NCI-H2196 (cell line): ENCODE data around the gene SETBP1.
A peak's percentile ranks its signal among the peaks of the same experiment; 100 is the strongest.

ENCODE experiments used
- DNase-seq: peaks from one replicate; lab custom pipeline; 2025; ENCODE audit not compliant: unreplicated experiment; lab: John Stamatoyannopoulos, UW

Gene SETBP1

DNA sequence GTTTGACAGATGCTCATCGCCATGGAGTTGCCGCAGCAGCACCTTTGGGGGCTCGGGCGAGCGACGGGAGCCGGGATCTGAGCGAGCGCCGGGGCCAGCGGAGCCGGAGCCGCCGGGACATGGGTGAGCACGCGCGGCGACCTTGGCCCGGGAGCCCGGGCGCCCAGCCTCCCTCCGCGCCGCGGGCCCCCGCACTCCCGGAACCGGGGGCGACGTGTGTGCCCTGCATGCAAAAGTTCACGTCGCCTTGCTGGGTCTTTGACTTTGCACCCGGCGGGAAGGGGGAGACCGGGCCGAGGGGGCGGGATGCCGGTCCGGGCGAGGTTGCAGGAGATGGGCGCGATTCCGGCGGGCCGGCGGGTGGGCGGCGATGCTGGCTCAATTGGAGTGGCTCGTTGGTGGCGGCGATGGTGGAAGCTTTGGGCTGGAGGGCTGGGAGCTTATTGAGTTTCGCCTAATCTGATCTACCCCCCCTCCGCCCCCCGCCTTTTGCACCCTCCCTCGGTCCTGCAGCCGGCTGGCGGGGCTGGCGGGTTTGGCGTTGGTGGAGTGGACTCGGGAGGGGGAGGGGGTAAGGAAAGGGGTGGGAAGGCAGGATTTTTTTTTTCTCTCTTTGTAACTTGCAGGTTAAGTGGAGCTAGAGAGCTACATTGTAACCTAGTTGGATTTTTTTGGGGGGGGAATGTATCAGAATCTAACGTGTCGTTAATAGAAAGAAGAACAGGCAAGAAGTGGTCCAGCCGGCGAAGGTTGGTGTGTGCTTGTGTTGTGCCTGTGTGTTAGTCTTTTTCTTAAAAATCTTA is at the start of gene SETBP1:
TSS of gene SETBP1 (plus strand) at position 616 of the 803 bp plus-strand sequence. CDS start 20,459 bp downstream, outside the sequence.
- DNase-seq: peak; percentile 66

DNA sequence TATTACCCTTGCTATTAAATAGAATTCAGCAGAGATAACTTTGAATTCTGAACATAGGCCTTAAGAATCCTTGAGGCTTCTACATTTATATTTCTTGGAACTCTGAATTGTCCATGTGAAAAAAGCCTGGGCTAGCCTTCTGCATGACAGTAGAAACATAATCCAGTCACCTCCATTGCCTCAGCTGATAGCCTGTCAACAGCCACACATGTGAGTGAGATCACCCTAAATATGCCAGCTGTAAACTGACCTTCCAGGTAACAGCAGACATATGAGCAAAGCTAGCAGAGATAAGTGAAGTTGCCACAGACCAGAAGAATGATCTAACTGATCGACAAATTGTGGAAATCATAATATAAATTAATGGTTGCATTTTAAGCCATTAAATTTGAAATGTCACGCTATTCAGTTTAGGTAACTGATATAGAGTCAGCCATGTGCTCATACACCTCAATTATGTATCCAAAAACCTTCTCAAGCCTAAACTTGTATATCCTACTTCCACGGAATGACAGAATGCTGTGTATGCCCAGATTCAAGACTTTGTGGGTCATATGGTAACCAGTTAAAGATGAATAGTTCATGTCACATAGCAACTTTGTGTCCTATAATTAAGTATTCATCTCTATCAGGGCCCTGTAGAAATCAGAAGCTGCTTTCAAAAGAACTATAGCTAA is 48.1 kb upstream of the SETBP1 start:
- no peak for DNase-seq

DNA sequence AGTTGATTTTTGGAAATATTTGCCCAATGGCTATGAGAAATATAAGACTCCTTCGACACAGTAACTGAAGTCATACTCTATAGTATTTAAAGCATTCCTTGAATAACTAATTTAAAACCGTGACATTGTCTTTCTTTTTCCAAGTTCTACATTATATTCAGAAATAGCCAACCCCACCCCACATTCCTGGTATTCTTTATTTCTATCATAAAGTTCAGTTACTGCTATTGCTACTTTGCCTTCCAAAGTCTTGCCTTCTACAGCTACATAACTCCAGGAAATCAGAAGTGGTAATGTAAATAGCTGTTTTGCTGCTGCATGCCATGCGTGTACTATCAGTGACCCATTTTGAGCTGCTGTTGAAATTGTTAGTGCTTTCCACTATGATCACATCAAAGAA is 45.1 kb upstream of the SETBP1 start:
- no peak for DNase-seq

DNA sequence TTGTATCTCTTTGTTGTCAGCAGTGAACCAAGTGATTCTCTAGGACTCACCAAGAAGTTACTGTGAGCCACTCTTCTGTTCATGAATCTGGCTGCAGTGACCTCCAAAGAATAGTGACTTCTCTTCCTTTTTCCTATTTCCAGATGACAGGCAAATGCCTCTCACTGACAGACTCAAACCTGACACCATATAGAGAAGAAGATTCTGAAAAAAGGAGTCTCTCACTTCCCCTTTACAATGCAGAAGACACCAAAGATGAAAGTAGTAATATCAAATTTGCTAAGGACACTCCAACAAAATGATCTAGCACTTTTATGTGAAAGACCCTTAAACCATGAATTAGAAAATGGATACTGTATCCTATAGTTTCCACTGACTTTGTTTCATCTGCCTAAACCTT is 44.4 kb upstream of the SETBP1 start:
- DNase-seq: no peak

DNA sequence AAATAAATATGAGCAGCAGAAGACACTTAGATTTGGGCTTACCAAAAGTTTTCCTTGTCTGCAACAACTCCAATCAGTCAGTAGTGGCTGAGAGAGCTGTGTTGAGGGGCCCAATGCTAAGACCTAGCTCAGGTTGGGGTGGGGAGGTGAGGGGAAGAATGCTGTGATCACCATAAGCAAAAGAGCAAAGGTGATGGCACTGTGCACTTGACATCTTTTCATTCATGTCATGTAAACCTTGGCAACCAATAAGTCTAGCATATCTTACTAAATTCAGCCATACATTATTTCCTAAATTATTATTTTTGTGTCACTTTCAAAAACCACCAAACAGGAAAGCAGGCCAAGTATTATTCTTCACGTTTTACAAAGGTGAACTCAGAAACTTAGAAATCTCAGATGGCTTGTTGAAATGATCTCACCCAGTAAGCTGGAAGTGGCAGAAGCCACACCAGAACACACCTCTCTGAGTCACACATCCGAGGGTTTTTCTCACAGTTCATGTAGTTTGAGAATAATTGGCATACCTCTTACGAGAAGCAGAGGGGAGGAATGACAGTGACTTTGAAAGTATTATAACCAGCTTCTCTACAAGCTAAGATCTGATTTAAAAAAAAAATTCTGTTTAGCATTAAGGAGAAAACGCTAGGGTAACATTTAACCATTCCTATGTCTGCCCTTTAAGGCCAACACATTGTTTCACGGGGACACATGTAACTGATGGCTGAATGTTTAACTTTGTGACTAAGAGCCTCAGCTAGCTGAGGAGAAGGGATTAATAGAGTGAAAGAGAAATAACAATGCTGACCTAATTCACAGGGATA is 43.3 kb upstream of the SETBP1 start:
- DNase-seq: no peak

DNA sequence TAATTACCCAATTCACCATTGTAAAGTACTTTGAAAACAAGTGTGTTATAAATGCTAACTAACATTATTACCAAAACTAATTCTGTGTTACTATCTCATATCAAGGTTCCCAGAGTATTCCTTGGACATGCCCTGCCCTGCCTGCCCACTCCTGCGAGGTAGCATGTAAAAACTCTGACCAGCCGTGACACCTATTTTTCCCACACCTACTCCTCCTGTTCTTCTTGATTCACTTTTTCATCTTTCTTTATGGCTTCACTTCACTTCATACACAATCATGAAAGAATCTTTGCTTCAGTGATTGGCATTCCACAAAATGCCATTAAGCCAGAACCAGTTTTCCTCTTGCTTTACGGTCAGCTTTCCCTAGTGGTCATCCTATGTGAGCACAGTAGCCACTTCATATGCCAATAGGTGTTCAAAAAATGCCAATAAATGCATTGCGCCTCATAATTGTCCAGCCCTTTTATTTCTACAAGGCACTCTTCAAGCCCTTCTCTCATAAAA is 42.6 kb upstream of the SETBP1 start:
- DNase-seq: no peak

DNA sequence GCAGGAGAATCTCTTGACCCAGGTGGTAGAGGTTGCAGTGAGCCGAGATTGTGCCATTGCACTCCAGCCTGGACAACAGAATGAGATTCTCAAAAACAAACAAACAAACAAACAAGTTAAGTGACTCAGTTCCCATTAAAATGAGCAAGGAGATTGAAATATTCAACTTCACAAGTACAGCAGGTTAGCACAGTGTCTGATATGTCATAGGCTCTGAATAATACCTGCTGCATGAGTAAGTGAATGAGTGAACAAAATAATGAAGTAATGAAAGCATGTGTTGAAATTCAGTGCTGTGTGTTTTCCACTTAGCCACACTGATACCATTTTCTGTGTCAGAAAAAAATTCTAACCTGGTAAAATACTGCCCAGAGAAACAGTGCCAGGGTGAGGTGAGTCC is 41.9 kb upstream of the SETBP1 start:
- no peak for DNase-seq

DNA sequence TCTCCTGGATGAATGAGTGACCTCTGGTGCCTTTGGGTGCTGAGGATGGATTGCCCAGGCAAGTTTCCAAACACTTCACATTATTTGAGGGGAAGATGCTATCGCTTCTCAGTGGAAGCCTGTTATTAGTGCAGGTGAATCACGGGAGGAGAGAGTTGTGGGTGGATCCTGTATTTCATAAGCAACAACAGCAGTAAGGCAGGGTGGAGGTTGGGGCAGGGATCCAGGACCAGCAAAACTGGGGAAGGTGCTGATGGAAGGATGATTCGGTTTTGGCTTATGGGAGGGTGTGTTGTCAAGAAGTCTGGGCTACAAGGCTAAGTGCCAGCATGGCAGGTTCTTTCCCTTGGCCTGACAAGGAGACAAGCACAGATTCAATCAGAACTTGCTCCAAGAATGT is 37.7 kb upstream of the SETBP1 start:
- DNase-seq: no peak

DNA sequence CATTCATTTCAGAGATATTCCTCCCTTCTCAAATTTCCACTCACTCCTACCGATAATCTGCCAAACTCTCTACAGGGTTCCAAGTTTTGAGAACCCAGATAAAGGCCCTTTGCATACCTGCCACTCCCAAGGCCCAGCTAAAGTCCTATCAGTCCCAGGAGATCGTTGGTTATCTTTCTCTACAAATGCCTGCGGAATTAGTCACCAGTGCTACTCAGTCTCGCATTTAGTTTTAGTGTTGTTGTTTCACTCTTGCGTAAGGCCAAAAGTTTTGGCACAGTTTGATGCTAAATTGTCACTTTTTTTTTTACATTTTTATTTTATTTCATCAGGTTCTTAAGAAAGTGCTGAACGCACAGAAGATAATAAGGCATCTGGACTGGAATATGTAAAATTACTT is 29.2 kb upstream of the SETBP1 start:
- DNase-seq: no peak

DNA sequence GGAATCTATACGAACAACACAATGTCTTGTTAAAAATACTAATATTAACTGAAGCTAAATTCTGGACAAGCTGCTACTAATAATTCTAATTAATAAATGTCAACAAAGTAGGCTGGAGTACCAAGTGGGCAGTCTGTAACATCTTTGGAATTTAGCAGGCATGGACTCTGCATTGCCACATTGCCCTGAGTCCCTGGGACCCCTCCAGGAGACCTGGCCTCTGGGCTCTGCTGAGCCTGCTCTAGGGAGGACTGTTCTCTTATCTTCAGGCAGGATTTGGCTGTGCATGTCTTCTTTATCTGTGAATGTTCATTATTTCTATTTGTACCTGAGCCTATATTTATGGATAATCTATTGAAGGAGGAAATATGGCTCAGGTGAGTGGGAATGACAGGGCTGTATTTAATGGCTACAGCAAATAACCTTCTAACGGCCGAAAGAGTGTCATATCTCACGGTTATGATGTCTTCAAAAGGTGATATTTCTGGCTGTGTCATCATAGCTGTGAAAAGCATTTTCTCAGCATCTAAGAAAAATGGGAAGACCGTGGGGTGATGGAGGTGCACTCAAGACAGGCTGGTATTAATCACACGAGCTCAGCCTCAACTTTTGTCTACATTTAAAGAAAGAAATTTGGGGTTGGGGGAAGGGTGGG is 28.6 kb upstream of the SETBP1 start:
- no peak for DNase-seq

DNA sequence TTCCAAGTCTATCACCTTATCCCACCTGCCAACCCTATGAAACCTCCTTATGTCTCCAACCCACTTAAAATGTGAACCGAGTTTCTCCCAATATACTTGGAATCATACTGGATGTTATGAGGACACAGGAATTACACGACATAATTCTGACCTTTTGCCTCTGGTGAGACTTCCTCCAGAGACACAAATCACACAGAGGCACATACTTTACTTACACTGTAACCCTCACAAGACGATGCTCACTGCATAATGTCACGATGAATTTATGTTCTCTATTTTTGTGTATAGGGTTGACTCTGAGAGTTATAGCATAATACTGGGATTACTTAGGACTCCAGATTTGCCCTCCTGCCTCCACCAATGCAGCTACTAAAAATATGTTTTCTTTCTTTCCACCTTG is 28.0 kb upstream of the SETBP1 start:
- no peak for DNase-seq

DNA sequence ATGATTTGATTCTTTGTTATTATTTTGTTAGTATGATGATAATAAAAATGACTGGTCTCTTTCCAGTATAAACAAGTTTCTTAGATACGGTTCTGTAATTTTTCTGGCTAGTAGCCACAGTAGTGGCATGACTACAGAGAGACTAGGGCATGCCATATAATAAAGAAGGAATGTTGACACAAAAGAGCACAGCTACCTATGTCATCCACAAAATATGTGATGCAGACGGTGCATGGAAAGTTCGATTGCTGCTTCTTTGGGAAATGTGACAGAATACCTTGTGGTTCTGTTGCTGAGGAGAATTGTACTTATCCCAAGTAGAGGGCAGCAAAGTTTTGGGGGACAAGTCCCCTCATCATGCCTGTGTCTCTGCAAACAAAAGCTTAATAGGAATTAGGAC is 26.1 kb upstream of the SETBP1 start:
- peak; percentile 14 for DNase-seq

DNA sequence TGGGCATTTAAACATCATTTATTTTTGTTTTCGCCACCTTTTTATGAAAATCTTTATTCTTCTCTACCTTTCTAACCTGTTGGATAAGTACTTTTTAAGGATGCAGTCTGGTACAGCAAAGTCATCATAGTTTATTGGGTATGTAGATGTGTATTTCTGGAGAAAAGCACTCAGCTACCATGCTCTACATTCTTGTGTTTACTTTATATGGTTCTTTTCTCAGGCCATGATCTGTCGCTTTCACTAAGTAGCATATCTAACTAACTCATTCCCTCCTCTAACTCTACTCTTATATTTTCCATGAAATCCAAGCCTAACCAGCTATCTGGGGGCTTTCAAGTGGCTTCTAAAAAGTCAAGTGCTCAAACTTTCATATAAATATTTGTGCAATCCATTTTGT is 25.3 kb upstream of the SETBP1 start:
- no peak for DNase-seq

DNA sequence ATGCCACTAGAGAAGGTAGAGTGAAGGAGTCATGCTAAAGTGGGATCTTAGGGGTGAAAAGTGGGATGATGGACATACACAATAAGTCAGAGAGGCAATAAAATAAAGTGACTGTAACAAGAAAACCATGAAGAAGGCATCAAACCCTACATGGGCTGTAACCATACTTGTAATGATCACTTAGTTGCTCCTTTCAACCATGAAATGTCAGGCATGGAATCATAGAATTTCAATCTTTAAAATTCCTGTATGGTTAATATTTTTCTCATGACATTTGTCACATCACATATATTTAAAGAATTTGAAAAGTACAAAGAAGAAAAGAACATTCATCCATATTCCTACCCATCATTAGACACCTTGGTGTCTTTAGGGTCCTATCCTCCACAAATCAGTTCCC is 20.9 kb upstream of the SETBP1 start:
- DNase-seq: no peak

DNA sequence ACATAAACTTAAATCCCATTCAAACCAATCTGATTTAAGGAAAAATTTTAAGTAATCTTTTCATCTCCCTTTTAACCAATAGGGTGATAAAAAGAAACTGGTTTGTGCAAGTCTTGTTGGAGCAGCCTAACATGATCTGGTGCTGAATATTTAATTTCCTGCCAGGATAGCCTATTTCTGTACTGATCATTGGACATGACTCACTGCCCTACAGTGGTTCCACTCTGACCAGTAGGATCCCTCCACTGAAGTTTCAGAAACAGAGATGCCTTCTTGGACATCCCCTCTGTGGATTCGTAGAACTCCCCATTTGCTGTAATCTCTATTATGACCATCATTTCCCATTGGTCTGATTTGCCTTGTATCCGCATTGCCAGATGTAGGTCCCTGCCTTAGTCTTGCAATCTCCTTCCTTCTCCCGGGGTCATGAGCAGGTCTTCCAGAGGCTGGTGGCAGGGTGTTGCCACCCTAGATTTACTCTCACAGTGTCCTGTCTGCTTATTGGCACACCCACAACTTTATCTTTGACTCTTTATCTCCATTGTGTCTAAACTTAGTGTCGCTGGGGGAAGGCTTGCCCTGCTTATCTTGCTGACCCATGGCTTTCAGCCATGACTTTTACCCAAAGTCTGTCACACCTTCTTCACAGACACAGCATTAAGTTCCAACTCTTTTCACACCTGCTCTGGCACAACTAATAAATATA is 12.3 kb upstream of the SETBP1 start:
- DNase-seq: no peak

DNA sequence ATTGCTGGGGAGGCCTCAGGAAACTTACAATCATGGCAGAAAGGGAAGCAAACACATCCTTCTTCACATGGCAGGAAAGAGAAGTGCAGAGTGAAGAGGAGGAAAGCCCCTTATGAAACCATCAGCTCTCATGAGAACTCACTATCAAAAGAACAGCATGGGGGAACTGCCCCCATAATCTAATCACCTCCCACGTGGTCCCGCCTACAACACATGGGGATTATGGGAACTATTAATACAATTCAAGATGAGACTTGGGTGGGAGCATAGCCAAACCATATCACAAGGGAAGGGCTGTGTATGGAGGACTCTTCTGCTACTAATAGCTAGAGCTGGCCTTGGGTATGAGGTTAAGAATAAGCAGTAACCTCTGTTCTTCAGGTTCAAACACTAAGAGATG is 8.8 kb upstream of the SETBP1 start:
- no peak for DNase-seq

DNA sequence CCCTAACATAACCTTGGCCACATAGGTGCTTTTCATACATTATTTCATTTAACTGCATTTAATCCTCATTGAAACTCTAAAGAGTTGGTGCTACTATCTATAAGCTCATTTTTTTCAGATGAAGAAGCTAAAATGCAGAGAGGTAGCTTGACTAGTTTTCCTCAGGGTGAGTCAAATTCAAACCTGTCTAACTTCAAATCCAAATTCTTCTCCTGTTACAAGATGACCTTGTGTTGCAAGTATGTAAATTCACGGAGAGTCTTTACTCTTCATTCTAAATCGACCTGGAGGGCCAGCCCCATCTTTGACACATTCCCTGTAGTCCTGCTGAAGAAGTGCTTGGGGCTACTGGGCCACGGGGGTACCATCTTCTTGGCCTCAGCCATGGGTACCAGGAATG is 8.2 kb upstream of the SETBP1 start:
- no peak for DNase-seq

DNA sequence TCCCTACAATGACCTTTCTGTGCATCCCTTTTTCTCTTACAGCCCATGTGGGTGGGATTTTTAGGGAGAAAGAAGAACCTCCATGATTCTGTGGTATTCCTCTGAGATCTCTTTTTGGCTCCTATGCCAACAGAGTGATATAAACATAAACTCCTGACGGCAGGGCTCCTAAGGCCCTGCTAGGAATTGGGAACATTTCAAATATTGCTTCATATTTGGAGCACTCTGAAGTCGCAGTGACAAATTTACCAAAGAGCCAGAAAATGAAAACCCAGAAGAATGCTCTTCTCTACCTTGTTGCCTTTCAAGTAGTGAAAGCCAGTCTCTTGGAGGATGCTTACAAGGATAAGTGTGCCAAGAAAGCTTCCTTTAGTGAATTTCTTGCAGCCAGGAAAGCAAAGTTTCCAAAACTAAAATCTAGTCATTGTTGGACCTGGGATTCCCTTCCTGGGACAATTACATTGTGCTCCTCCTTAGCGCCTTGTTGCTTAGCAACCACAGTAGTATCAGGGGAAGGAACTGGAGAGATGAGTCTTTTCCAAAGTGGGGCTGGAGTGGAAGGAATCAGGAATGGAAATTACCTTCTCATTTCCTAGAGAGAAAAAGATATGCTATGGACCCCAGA is 7.3 kb upstream of the SETBP1 start:
- DNase-seq: no peak

DNA sequence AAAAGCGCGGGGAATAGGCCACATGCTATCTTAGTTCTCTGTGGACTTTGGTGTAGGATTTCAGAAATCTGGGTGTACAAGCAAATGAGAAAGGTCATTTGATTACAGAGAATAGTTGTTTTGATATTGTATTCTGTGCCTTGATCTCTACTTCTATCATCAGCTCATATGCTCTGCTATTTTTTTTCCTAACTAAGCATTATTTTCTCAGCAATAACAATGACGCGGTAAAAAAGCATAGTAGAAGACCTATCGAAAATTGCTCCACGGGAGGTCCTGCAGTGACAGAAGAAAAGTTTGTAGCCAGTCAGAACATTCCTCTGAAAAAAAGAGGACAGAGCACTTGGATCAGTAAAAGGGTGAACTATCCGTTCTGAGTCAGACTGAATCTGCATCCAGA is 2.8 kb upstream of the SETBP1 start:
- DNase-seq: no peak

DNA sequence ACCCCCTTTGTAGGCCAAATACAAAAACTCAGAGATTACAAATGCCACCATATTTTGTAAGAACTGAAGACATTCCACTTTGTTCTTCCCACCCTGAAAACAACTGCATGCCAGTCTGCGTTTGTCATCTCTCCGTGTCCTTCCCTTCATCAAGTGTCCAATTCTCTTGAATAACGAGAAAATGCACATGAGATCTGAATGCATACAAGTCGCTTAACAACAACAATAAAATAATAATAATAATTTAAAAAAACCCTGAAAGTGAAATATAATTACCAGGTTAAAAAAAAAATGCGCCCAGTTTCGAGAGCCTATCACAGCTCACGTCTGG is 2.0 kb upstream of the SETBP1 start:
- DNase-seq: no peak
